ENCODE data around the gene KRTAP21-3. TPM values are rescaled to one million over a fixed set of nuclear protein-coding genes. Genes with fewer than 3 reads are reported as not detected.
"Not testable (repeated sequence)": the region's sequence is repeated elsewhere in the genome, so short reads cannot be mapped to it uniquely, and the experiment has no call there.

Gene KRTAP21-3
- total RNA-seq = not detected

GRCh38 chr21:30718239-30718909 lies at the start of gene KRTAP21-3:
TSS of gene KRTAP21-3 (minus strand) at chr21:30718777. CDS start at chr21:30718759, 18 bp downstream.
- TF ChIP-seq CTCF (IDR thresholded peaks at IDR 0.05) (no peak), EP300 (IDR thresholded peaks at IDR 0.05) (no peak), POLR2A (IDR thresholded peaks at IDR 0.05) (no peak)
- Histone ChIP-seq H3K27me3 (no peaks in the 10 kb centered on the region), H3K9me3 (no peaks in the 10 kb centered on the region), H3K27ac (no peak within 1 kb of the TSS), H3K36me3 (no peaks in the 10 kb centered on the region), H3K4me1 (no peaks in the 10 kb centered on the region), H3K4me3 (no peak within 1 kb of the TSS)
- no peak for DNase-seq (ENCODE audit: low spot score in 2 of 2)
- WGBS, 2 donors = 65 to 69% methylated on average over 3 of the region's 3 CpGs

GRCh38 chr21:30760776-30761175 lies 42.2 kb upstream of the KRTAP21-3 start:
- 53 to 54% methylated on average over 2 of the region's 2 CpGs for WGBS, 2 donors
- H3K4me3 ChIP-seq = no peak overlapping the region
- no peaks in the 10 kb centered on the region for H3K36me3 ChIP-seq
- no peaks in the 10 kb centered on the region for H3K27me3 ChIP-seq
- no peak for TF ChIP-seq POLR2A (IDR thresholded peaks at IDR 0.05)
- TF ChIP-seq CTCF (IDR thresholded peaks at IDR 0.05) = no peak
- TF ChIP-seq EP300 (IDR thresholded peaks at IDR 0.05) = no peak
- H3K27ac ChIP-seq = no peak overlapping the region
- H3K9me3 ChIP-seq = no peaks in the 10 kb centered on the region
- H3K4me1 ChIP-seq = no peaks in the 10 kb centered on the region
- DNase-seq (ENCODE audit: low spot score in 2 of 2) = no peak

GRCh38 chr21:30758306-30758705 lies 39.7 kb upstream of the KRTAP21-3 start:
- H3K9me3 ChIP-seq = no peaks in the 10 kb centered on the region
- TF ChIP-seq EP300 (IDR thresholded peaks at IDR 0.05) (no peak), POLR2A (IDR thresholded peaks at IDR 0.05) (no peak)
- no peaks in the 10 kb centered on the region for H3K27me3 ChIP-seq
- H3K27ac ChIP-seq = no peak overlapping the region
- no peak overlapping the region for H3K4me3 ChIP-seq
- no peaks in the 10 kb centered on the region for H3K4me1 ChIP-seq
- no peak for DNase-seq (ENCODE audit: low spot score in 2 of 2)
- WGBS, 2 donors = 25 to 33% methylated on average over 2 of the region's 2 CpGs
- H3K36me3 ChIP-seq = no peaks in the 10 kb centered on the region

- H3K27me3 ChIP-seq; H3K36me3 ChIP-seq; H3K9me3 ChIP-seq; H3K27ac ChIP-seq; H3K4me3 ChIP-seq; DNase-seq (ENCODE audit: low spot score in 2 of 2); H3K4me1 ChIP-seq: not testable (repeated sequence)
- WGBS, 2 donors = 100% methylated on average over 2 of the region's 2 CpGs
Measured at GRCh38 chr21:30755328-30755727, 36.8 kb upstream of the KRTAP21-3 start, which contains the start of gene KRTAP21-1. TSS of gene KRTAP21-1 (minus strand) at chr21:30755428. CDS start at chr21:30755378, 50 bp downstream.

GRCh38 chr21:30747159-30747558 lies 28.6 kb upstream of the KRTAP21-3 start, which contains the start of gene KRTAP21-2:
TSS of gene KRTAP21-2 (minus strand) at chr21:30747259. CDS start at chr21:30747202, 57 bp downstream.
- Histone ChIP-seq H3K36me3 (no peaks in the 10 kb centered on the region), H3K27ac (no peak within 1 kb of the TSS), H3K9me3 (no peaks in the 10 kb centered on the region), H3K4me1 (no peaks in the 10 kb centered on the region), H3K27me3 (no peaks in the 10 kb centered on the region), H3K4me3 (no peak within 1 kb of the TSS)
- DNase-seq (ENCODE audit: low spot score in 2 of 2) = no peak
- TF ChIP-seq POLR2A (IDR thresholded peaks at IDR 0.05) (no peak), CTCF (IDR thresholded peaks at IDR 0.05) (no peak), EP300 (IDR thresholded peaks at IDR 0.05) (no peak)

- Histone ChIP-seq H3K36me3 (no peaks in the 10 kb centered on the region), H3K27me3 (no peaks in the 10 kb centered on the region), H3K27ac (no peak overlapping the region), H3K4me3 (no peak overlapping the region), H3K9me3 (peaks cover 0 to 3% (median 0%) of the 10 kb centered on the region in 4 donors), H3K4me1 (no peaks in the 10 kb centered on the region)
- 92 to 96% methylated on average over 2 of the region's 2 CpGs for WGBS, 2 donors
- TF ChIP-seq POLR2A (IDR thresholded peaks at IDR 0.05) (no peak), CTCF (IDR thresholded peaks at IDR 0.05) (no peak), EP300 (IDR thresholded peaks at IDR 0.05) (no peak)
- no peak for DNase-seq (ENCODE audit: low spot score in 2 of 2)
Measured at GRCh38 chr21:30740462-30740861, 21.9 kb upstream of the KRTAP21-3 start.

Measured in tibial nerve (tissue), 4 donors.